Trophoblast cell (in vitro differentiated cells and primary cell): ENCODE data around the gene CRISPLD2.

ENCODE experiments used
- DNase-seq, 2 donors: peaks; one replicate each; pipeline ENCODE4 v3.0.0-alpha.2; 2016
- H2AFZ ChIP-seq: 2 replicates; pipeline ENCODE4 v1.6.1; 2013; ENCODE audit warnings: low read length, moderate library complexity, mild to moderate bottlenecking; ENCODE audit not compliant: insufficient read depth, poor library complexity
- H2AK5ac ChIP-seq: 2 replicates; pipeline ENCODE4 v1.6.1; 2013; ENCODE audit warnings: mild to moderate bottlenecking, low read length
- H2BK120ac ChIP-seq: 2 replicates; pipeline ENCODE4 v1.6.1; 2013; ENCODE audit warnings: low read length, mild to moderate bottlenecking, moderate library complexity; ENCODE audit not compliant: insufficient read depth, poor library complexity
- H2BK12ac ChIP-seq: 2 replicates; pipeline ENCODE4 v1.6.1; 2013; ENCODE audit warnings: mild to moderate bottlenecking, low read length, moderate library complexity
- H2BK5ac ChIP-seq: 2 replicates; pipeline ENCODE4 v1.6.1; 2013; ENCODE audit warnings: low read length, low read depth, moderate library complexity, mild to moderate bottlenecking; ENCODE audit not compliant: poor library complexity
- H3K14ac ChIP-seq: 2 replicates; pipeline ENCODE4 v1.6.1; 2013; ENCODE audit warnings: mild to moderate bottlenecking, low read length
- H3K18ac ChIP-seq: 2 replicates; pipeline ENCODE4 v1.6.1; 2013; ENCODE audit warnings: mild to moderate bottlenecking, low read length
- H3K23ac ChIP-seq: 2 replicates; pipeline ENCODE4 v1.6.1; 2013; ENCODE audit warnings: low read length
- H3K27ac ChIP-seq: 2 replicates; pipeline ENCODE4 v1.5.1; 2013; ENCODE audit warnings: low read depth, mild to moderate bottlenecking, inconsistent platforms, low read length, moderate library complexity
- H3K27me3 ChIP-seq: 2 replicates; pipeline ENCODE4 v1.6.1; 2013; ENCODE audit warnings: inconsistent platforms, mild to moderate bottlenecking, low read length, moderate library complexity; ENCODE audit not compliant: insufficient read depth
- H3K36me3 ChIP-seq, 2 experiments: 1 replicate in 1 of 2; 2 replicates in 1 of 2; pipeline ENCODE4 v1.6.1; 2013; ENCODE audit warnings: low read length in 2 of 2, mild to moderate bottlenecking in 2 of 2, moderate library complexity in 1 of 2; ENCODE audit not compliant: insufficient read depth in 2 of 2, control insufficient read depth in 1 of 2
- H3K4ac ChIP-seq: 2 replicates; pipeline ENCODE4 v1.6.1; 2013; ENCODE audit warnings: low read depth, mild to moderate bottlenecking, low read length, moderate library complexity
- H3K4me1 ChIP-seq, 2 experiments: 1 replicate in 1 of 2; 2 replicates in 1 of 2; pipeline ENCODE4 v1.6.1; 2013; ENCODE audit warnings: low read length in 2 of 2, mild to moderate bottlenecking in 2 of 2, moderate library complexity in 1 of 2; ENCODE audit not compliant: insufficient read depth in 2 of 2, control insufficient read depth in 1 of 2
- H3K4me2 ChIP-seq: 2 replicates; pipeline ENCODE4 v1.6.1; 2013; ENCODE audit warnings: inconsistent platforms, mild to moderate bottlenecking, low read length, moderate library complexity
- H3K4me3 ChIP-seq: 2 replicates; pipeline ENCODE4 v1.5.1; 2013; ENCODE audit warnings: mild to moderate bottlenecking, low read depth, low read length, inconsistent platforms
- H3K79me1 ChIP-seq: one replicate; pipeline ENCODE4 v1.6.1; 2013; ENCODE audit warnings: low read length
- H3K79me2 ChIP-seq: 2 replicates; pipeline ENCODE4 v1.6.1; 2013; ENCODE audit warnings: low read length, mild to moderate bottlenecking; ENCODE audit not compliant: control insufficient read depth, insufficient read depth, poor library complexity
- H3K9ac ChIP-seq: 2 replicates; pipeline ENCODE4 v1.6.1; 2013; ENCODE audit warnings: mild to moderate bottlenecking, low read length
- H3K9me3 ChIP-seq: 2 replicates; pipeline ENCODE4 v1.6.1; 2013; ENCODE audit warnings: low read depth, mild to moderate bottlenecking, control low read depth, inconsistent platforms, low read length; ENCODE audit not compliant: insufficient read depth
- H4K12ac ChIP-seq: 2 replicates; pipeline ENCODE4 v1.6.1; 2013; ENCODE audit warnings: low read depth, mild to moderate bottlenecking, low read length, moderate library complexity
- H4K8ac ChIP-seq: 2 replicates; pipeline ENCODE4 v1.6.1; 2013; ENCODE audit warnings: low read depth, mild to moderate bottlenecking, low read length, moderate library complexity
- H4K91ac ChIP-seq: one replicate; pipeline ENCODE4 v1.6.1; 2013; ENCODE audit warnings: low read depth, mild to moderate bottlenecking, low read length, moderate library complexity
- WGBS: extraction: QIAGEN DNeasy Blood & Tissue Kit; methylation state at CpG from one replicate; pipeline ENCODE4 v1.1.7; 2013; ENCODE audit warnings: missing lambda C conversion rate; ENCODE audit not compliant: insufficient read length, insufficient coverage; ENCODE audit errors: extremely low coverage; 5-methylcytosine and 5-hydroxymethylcytosine counted together

CRISPLD2 gene

DNA sequence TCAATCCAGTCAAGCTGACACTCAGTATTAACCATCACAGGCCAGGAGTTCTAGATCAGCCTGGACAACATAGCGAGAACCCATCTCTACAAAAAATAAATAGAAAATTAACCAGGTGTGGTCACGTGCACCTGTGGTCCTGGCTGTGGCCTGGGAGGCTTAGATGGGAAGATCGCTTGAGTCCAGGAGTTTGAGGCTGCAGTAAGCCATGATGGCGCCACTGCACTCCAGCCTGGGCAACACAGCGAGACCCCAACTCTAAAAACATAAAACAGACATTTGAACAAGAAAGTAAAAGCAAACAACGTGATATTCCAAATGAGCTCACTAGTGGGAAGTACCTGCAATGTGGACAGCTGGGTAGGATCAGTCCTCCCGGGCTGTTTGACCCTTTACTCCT lies 41.9 kb downstream of the CRISPLD2 start:
- H4K91ac ChIP-seq: no peak overlapping the region
- no peak overlapping the region for H3K23ac ChIP-seq
- H3K4me1 ChIP-seq: peaks cover 0 to 2% of the 10 kb centered on the region in 2 experiments
- H2BK5ac ChIP-seq: no peak overlapping the region
- H3K27me3 ChIP-seq: no peaks in the 10 kb centered on the region
- no peak overlapping the region for H2BK12ac ChIP-seq
- H3K4me2 ChIP-seq: no peak overlapping the region
- no peak overlapping the region for H3K4me3 ChIP-seq
- no peak overlapping the region for H2AK5ac ChIP-seq
- H4K12ac ChIP-seq: no peak overlapping the region
- H3K18ac ChIP-seq: no peak overlapping the region
- H2AFZ ChIP-seq: no peak overlapping the region
- no peaks in the 10 kb centered on the region for H3K79me2 ChIP-seq
- H3K79me1 ChIP-seq: no peaks in the 10 kb centered on the region
- DNase-seq: no peak
- H4K8ac ChIP-seq: no peak overlapping the region
- no peak overlapping the region for H3K4ac ChIP-seq
- no peak overlapping the region for H3K9ac ChIP-seq
- peaks cover 6% of the 10 kb centered on the region for H3K9me3 ChIP-seq
- H3K36me3 ChIP-seq: peaks cover 62 to 73% of the 10 kb centered on the region in 2 experiments
- H3K14ac ChIP-seq: no peak overlapping the region
- no CpG with 5 or more reads among the region's 7 CpGs for WGBS
- H3K27ac ChIP-seq: no peak overlapping the region
- no peak overlapping the region for H2BK120ac ChIP-seq

- Histone ChIP-seq H3K9me3 (peaks cover 4% of the 10 kb centered on the region), H2BK12ac (no peak overlapping the region), H3K4me1 (peaks cover 0 to 2% of the 10 kb centered on the region in 2 experiments), H2BK120ac (no peak overlapping the region), H3K4me2 (no peak overlapping the region), H3K27ac (no peak overlapping the region), H3K36me3 (peaks cover 64 to 74% of the 10 kb centered on the region in 2 experiments), H2BK5ac (no peak overlapping the region), H4K8ac (no peak overlapping the region), H3K9ac (no peak overlapping the region), H3K79me2 (no peaks in the 10 kb centered on the region), H2AFZ (no peak overlapping the region), H3K4ac (no peak overlapping the region), H4K12ac (no peak overlapping the region), H4K91ac (no peak overlapping the region), H3K27me3 (no peaks in the 10 kb centered on the region), H2AK5ac (no peak overlapping the region), H3K14ac (no peak overlapping the region), H3K79me1 (no peaks in the 10 kb centered on the region), H3K23ac (no peak overlapping the region), H3K18ac (no peak overlapping the region), H3K4me3 (no peak overlapping the region)
- no CpG with 5 or more reads among the region's 8 CpGs for WGBS
- DNase-seq: no peak
Observed at GRCh38 chr16:84862804-84863480, 43.2 kb downstream of the CRISPLD2 start.

DNA sequence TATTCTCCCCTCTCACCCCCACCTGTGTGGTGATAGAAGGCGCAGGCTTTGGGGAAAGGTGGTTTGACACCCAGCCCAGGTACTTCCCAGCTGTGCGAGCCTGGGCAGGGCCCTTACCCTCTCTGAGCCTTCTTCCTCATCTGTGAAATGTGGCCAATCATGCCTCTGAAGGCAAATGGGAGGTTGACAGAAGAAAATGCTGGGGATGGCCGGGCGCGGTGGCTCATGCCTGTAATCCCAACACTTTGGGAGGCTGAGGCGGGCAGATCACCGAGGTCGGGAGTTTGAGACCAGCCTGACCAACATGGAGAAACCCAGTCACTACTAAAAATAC lies 43.7 kb downstream of the CRISPLD2 start:
- Histone ChIP-seq H3K4ac (no peak overlapping the region), H3K4me1 (peaks cover 0 to 2% of the 10 kb centered on the region in 2 experiments), H3K18ac (no peak overlapping the region), H3K27ac (no peak overlapping the region), H4K91ac (no peak overlapping the region), H2AK5ac (no peak overlapping the region), H3K23ac (no peak overlapping the region), H3K9me3 (peaks cover 4% of the 10 kb centered on the region), H3K4me3 (no peak overlapping the region), H3K4me2 (no peak overlapping the region), H4K12ac (no peak overlapping the region), H2BK12ac (no peak overlapping the region), H3K79me2 (no peaks in the 10 kb centered on the region), H3K9ac (no peak overlapping the region), H3K36me3 (peaks cover 67 to 74% of the 10 kb centered on the region in 2 experiments), H2BK120ac (no peak overlapping the region), H4K8ac (no peak overlapping the region), H2BK5ac (no peak overlapping the region), H3K27me3 (no peaks in the 10 kb centered on the region), H2AFZ (no peak overlapping the region), H3K79me1 (no peaks in the 10 kb centered on the region), H3K14ac (no peak overlapping the region)
- no CpG with 5 or more reads among the region's 8 CpGs for WGBS
- DNase-seq: no peak

GRCh38 chr16:84864326-84864955 lies 44.7 kb downstream of the CRISPLD2 start:
- H3K9ac ChIP-seq: no peak overlapping the region
- no peak overlapping the region for H3K18ac ChIP-seq
- no peak overlapping the region for H2BK5ac ChIP-seq
- no CpG with 5 or more reads among the region's 13 CpGs for WGBS
- no peak overlapping the region for H2BK12ac ChIP-seq
- H3K4ac ChIP-seq: no peak overlapping the region
- H3K4me1 ChIP-seq: peaks cover 0 to 2% of the 10 kb centered on the region in 2 experiments
- no peak overlapping the region for H3K27ac ChIP-seq
- no peak overlapping the region for H3K23ac ChIP-seq
- no peak overlapping the region for H2BK120ac ChIP-seq
- H3K79me2 ChIP-seq: no peaks in the 10 kb centered on the region
- H3K79me1 ChIP-seq: no peaks in the 10 kb centered on the region
- H3K4me2 ChIP-seq: no peak overlapping the region
- H4K12ac ChIP-seq: no peak overlapping the region
- DNase-seq: no peak
- no peak overlapping the region for H3K4me3 ChIP-seq
- peaks cover 6% of the 10 kb centered on the region for H3K9me3 ChIP-seq
- H3K14ac ChIP-seq: no peak overlapping the region
- H3K36me3 ChIP-seq: peaks cover 70 to 75% of the 10 kb centered on the region in 2 experiments
- no peak overlapping the region for H2AK5ac ChIP-seq
- no peak overlapping the region for H4K8ac ChIP-seq
- H4K91ac ChIP-seq: no peak overlapping the region
- H2AFZ ChIP-seq: no peak overlapping the region
- no peaks in the 10 kb centered on the region for H3K27me3 ChIP-seq
